HG02798 (cell line): ENCODE data around the gene OR4F16.
"Not testable (repeated sequence)": the region's sequence is repeated elsewhere in the genome, so short reads cannot be mapped to it uniquely, and the experiment has no call there.

ENCODE experiments used
- ATAC-seq: cut with Tn5 transposase; IDR thresholded peaks from one replicate; pipeline ENCODE4 v1.9.1; 2021; ENCODE audit warnings: mild to moderate bottlenecking; ENCODE audit not compliant: unreplicated experiment, poor library complexity

The OR4F16 gene

GRCh38 chr1:686554-686953 is at the start of gene OR4F16:
Gene OR4F16 (minus strand): TSS chr1:686654. CDS start chr1:686654, 0 bp downstream.
- ATAC-seq, result not testable (repeated sequence)

GRCh38 chr1:733649-734048 is 47.2 kb upstream of the OR4F16 start:
- not testable (repeated sequence) for ATAC-seq

GRCh38 chr1:727040-727439 is 40.6 kb upstream of the OR4F16 start:
- ATAC-seq, result not testable (repeated sequence)
